ENCODE data around the gene HIGD2A.
A peak's percentile ranks its signal among the peaks of the same experiment; 100 is the strongest.

Gene HIGD2A

DNA sequence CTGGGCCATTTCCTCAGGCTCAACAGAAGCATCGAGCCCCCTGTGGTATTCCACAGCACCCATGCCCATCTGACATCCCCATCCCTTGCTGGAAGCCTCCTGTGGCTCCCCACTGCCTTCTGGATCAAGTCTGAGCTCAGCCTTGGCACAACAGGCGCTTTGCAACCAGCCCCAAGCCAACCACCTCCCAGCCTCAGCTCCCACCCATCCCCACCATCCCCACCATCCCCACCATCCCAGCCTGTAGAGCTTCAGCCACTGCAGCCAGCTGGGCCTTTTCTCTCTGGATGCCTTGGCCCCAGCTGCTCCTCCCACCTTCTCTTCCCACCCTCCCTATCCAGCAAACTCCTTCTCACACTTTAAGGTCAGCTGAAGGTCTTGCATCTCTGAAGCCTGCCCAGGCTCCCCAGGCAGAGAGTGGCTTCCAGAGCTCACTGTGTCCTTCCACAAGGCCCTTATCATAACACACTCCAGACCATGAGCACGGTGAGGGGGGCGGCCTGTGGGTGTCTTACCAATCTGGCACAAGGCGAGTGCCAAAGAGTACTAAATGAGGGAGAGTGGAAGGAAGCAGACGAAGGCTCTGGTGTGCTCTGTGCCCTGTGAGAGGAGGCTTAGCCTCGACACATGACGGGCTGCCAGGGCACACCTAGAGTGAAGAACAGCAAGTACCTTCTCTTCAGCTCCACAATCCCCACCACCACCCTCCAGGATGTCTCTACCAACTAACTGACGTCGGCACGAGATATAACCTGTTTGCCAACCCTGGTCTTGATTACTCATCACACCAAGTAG is 6.5 kb downstream of the HIGD2A start:
- peaks cover 20 to 63% of the 10 kb centered on the region in 2 donors for H3K36me3 ChIP-seq (ENCODE audit: control insufficient read depth in 1 of 2, insufficient read depth in 2 of 2, low read length in 2 of 2)
- H3K27me3 ChIP-seq (ENCODE audit: control insufficient read depth in 1 of 2, insufficient read depth in 2 of 2, low read length in 2 of 2), result no peaks in the 10 kb centered on the region
- no peaks in the 10 kb centered on the region for H3K9me3 ChIP-seq (ENCODE audit: control insufficient read depth in 1 of 2, low read length in 2 of 2)
- H3K4me1 ChIP-seq (ENCODE audit: control insufficient read depth in 1 of 2, insufficient read depth in 2 of 2, low read length in 2 of 2), result peaks cover 1 to 6% of the 10 kb centered on the region in 2 donors
- no peak overlapping the region for H3K9ac ChIP-seq (ENCODE audit: low read depth in 1 of 2, low read length in 2 of 2)
- H3K27ac ChIP-seq (ENCODE audit: low read depth, low read length), result no peak overlapping the region
- H3K4me3 ChIP-seq (ENCODE audit: low read depth in 1 of 2, low read length in 2 of 2), result no peak overlapping the region

DNA sequence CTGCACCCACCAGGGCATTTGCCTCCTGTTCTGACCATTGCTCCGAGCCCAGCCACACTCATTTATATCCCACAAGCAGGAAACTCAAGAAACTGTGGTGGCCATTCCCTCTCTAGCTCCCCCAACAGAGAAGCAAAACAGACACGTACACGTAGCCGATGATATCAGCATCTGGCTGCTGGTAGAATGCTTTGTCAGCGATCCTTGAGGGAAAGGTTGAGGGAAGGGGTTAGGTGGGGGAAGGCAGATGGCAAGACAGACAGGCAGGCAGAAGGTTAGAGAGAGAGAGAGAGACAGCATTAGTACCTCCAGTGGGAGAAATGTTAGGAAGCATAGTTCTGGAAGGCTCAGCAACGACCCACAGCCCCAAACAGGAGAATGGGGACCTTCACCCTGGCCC is 7.8 kb downstream of the HIGD2A start:
- Histone ChIP-seq H3K27ac (ENCODE audit: low read depth, low read length) (no peak overlapping the region), H3K4me3 (ENCODE audit: low read depth in 1 of 2, low read length in 2 of 2) (no peak overlapping the region)

DNA sequence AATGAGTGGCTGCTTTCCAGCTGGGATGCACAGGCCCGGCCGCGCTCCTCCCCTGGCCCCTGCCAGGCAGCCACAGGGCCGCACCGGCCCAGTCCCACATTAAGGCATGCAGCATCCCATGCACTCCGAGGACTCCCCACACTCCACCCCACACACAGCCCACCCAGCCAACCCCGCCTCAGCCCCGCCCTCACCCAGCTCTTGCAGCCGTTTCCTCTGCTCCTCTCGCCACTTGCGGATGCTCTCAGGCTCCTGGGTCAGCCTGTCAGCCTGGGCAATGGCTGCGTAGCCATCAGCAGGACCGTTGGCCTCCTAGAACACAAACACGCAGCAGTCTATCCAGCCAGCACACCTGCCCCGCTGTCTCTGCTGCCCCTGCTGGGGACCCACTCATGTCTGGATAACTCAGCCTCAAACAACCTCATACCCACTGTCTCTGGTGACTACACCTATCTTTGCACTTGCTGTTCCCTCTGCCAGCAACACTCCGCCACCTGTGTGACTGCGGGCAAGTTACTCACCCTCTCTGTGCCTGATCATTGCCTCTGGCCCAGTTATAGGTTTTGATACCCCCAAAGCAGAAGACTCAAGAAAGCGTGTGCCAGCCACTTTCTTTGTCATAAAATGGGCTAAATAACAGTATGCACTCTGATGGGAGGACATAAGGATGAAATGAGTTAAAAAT is 9.3 kb downstream of the HIGD2A start:
- Histone ChIP-seq H3K9ac (ENCODE audit: low read depth in 1 of 2, low read length in 2 of 2) (no peak overlapping the region), H3K36me3 (ENCODE audit: control insufficient read depth in 1 of 2, insufficient read depth in 2 of 2, low read length in 2 of 2) (peaks cover 12 to 40% of the 10 kb centered on the region in 2 donors), H3K4me3 (ENCODE audit: low read depth in 1 of 2, low read length in 2 of 2) (no peak overlapping the region), H3K27me3 (ENCODE audit: control insufficient read depth in 1 of 2, insufficient read depth in 2 of 2, low read length in 2 of 2) (no peaks in the 10 kb centered on the region), H3K27ac (ENCODE audit: low read depth, low read length) (no peak overlapping the region), H3K4me1 (ENCODE audit: control insufficient read depth in 1 of 2, insufficient read depth in 2 of 2, low read length in 2 of 2) (peaks cover 24 to 28% of the 10 kb centered on the region in 2 donors), H3K9me3 (ENCODE audit: control insufficient read depth in 1 of 2, low read length in 2 of 2) (no peaks in the 10 kb centered on the region)

More for the DNA sequence above, 7.8 kb downstream of the HIGD2A start:
- H3K9ac ChIP-seq (ENCODE audit: low read depth in 1 of 2, low read length in 2 of 2), result no peak overlapping the region
- H3K27me3 ChIP-seq (ENCODE audit: control insufficient read depth in 1 of 2, insufficient read depth in 2 of 2, low read length in 2 of 2), result no peaks in the 10 kb centered on the region
- H3K4me1 ChIP-seq (ENCODE audit: control insufficient read depth in 1 of 2, insufficient read depth in 2 of 2, low read length in 2 of 2), result peaks cover 14% of the 10 kb centered on the region in 2 donors
- H3K9me3 ChIP-seq (ENCODE audit: control insufficient read depth in 1 of 2, low read length in 2 of 2), result no peaks in the 10 kb centered on the region
- H3K36me3 ChIP-seq (ENCODE audit: control insufficient read depth in 1 of 2, insufficient read depth in 2 of 2, low read length in 2 of 2), result peaks cover 16 to 56% of the 10 kb centered on the region in 2 donors

DNA sequence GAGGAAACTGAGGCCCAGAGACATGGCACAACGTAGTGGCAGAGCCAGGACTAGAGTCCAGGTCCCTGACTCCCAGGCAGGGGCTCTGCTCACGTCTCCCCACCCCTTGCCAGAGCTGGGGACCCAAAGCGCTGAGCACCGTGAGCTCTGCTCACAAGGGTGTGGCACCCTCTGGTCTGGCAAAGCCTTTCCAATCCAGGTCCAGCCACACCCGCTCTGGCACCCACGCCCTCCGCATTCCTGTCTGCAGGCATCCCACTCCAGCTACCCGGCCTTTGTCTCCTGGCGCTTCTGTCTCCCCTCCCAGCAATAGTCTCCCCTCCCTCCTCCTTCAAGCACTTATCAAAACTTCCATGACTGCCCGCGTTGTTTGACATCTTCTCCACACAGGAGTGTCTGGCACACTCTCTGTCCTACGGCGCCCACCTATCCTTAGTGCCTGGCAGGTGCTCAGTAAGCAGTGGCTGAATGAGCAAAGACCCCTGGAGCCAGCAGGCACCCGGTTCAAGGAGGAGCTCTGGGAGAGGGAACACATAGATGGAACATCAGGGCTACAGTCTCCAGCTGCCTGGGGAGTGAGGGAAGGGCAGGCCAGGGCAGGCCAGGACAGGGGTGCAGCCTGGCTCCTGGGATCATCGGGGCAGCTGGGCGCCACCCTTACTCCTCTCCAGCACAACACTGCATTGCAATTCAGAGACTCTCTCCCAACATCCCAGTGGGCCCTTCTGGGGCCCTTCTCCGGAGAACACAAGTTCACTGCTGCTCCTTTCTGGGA is 12.0 kb downstream of the HIGD2A start:
- Histone ChIP-seq H3K27me3 (ENCODE audit: control insufficient read depth in 1 of 2, insufficient read depth in 2 of 2, low read length in 2 of 2) (no peaks in the 10 kb centered on the region), H3K9me3 (ENCODE audit: control insufficient read depth in 1 of 2, low read length in 2 of 2) (no peaks in the 10 kb centered on the region), H3K36me3 (ENCODE audit: control insufficient read depth in 1 of 2, insufficient read depth in 2 of 2, low read length in 2 of 2) (peaks cover 5 to 22% of the 10 kb centered on the region in 2 donors), H3K4me1 (ENCODE audit: control insufficient read depth in 1 of 2, insufficient read depth in 2 of 2, low read length in 2 of 2) (peaks cover 34 to 45% of the 10 kb centered on the region in 2 donors), H3K9ac (ENCODE audit: low read depth in 1 of 2, low read length in 2 of 2) (peak overlapping the region; percentile 48 to 55), H3K4me3 (ENCODE audit: low read depth in 1 of 2, low read length in 2 of 2) (peak overlapping the region in 1 of 2 donors; percentile 10), H3K27ac (ENCODE audit: low read depth, low read length) (peak overlapping the region; percentile 56)

DNA sequence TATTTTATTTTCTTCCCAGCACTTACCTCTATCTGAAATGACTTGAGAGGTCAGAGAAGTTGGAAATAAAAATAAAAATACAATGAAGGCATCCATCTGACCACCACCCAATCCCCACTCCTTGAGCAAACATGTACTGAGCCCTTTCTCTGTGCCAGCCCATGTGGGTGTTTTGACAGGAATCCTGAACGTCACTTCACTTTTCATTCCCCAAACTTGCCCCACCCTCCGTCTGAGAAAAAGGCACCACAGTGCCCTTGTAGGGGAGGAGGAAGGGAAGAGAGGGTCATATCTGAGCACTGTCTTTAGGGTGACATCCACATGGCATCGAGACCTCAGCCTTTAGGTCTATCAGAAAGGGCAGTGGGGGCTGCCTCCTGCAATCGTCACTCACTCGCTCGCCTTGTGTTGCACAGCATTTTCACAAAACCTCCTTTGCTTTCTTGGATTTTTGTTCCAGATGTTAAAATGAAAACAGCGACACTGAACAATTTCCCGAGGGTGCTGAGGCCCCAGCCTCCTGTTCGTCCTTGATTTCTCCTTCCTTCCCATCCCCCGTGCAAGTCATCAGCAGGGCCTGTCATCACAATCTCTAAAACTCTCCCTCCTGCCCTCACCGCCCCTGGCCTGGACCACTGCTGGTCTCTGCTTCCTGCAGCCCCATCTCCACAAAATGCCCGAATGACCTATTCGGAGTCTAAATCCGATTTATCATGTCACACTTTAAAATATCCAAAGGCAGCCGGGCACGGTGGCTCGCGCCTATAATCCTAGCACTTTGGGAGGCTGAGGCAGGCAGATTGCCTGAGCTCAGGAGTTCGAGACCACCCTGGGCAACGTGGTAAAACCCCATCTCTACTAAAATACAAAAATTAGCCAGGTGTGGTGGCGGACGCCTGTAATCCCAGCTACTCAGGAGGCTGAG is 13.0 kb downstream of the HIGD2A start:
- Histone ChIP-seq H3K27me3 (ENCODE audit: control insufficient read depth in 1 of 2, insufficient read depth in 2 of 2, low read length in 2 of 2) (no peaks in the 10 kb centered on the region), H3K4me3 (ENCODE audit: low read depth in 1 of 2, low read length in 2 of 2) (peak overlapping the region in 1 of 2 donors; percentile 10), H3K36me3 (ENCODE audit: control insufficient read depth in 1 of 2, insufficient read depth in 2 of 2, low read length in 2 of 2) (peaks cover 8 to 25% of the 10 kb centered on the region in 2 donors), H3K4me1 (ENCODE audit: control insufficient read depth in 1 of 2, insufficient read depth in 2 of 2, low read length in 2 of 2) (peaks cover 44 to 55% of the 10 kb centered on the region in 2 donors), H3K9ac (ENCODE audit: low read depth in 1 of 2, low read length in 2 of 2) (peak overlapping the region in 1 of 2 donors; percentile 48), H3K9me3 (ENCODE audit: control insufficient read depth in 1 of 2, low read length in 2 of 2) (no peaks in the 10 kb centered on the region), H3K27ac (ENCODE audit: low read depth, low read length) (peak overlapping the region; percentile 56)

DNA sequence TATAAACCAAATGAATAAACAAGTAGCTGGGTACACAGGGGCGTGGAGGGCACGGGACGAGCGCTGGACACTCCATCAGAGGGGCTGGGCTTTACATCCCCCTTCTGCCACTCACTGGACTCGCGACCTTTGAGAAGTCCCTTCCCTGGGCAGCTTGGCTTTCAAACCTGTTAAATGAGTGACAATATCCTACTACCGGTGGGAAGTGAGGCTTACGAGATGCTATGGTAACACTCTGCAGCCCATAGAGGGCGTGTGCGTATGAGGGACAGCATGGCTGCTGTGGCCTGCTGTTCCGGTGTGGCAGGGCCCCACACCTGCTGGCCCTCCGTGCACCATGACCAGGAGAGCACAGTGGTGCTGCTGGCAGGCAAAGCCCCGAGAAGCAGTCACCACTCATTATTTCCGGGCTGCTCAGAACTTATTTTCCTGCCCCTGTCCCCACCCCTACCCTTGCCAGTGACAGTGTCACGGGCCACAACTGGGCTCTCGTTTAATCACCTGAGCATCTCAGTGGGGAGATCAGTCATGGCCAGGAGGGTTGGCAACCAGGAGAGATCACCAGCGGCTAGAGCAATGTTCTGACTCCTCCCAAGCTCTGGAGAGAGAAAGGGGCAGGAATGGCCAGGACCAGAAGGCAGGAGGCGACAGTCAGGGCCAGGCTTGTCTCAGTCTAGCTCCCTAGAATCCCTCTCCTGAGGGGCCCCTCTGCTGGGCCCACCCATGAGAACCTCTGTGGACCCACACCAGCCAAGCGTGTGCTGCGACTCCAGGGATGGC is 17.3 kb downstream of the HIGD2A start:
- H3K4me1 ChIP-seq (ENCODE audit: control insufficient read depth in 1 of 2, insufficient read depth in 2 of 2, low read length in 2 of 2), result peaks cover 41 to 57% of the 10 kb centered on the region in 2 donors
- no peaks in the 10 kb centered on the region for H3K27me3 ChIP-seq (ENCODE audit: control insufficient read depth in 1 of 2, insufficient read depth in 2 of 2, low read length in 2 of 2)
- H3K9me3 ChIP-seq (ENCODE audit: control insufficient read depth in 1 of 2, low read length in 2 of 2), result no peaks in the 10 kb centered on the region
- no peak overlapping the region for H3K4me3 ChIP-seq (ENCODE audit: low read depth in 1 of 2, low read length in 2 of 2)
- H3K36me3 ChIP-seq (ENCODE audit: control insufficient read depth in 1 of 2, insufficient read depth in 2 of 2, low read length in 2 of 2), result peaks cover 23 to 40% of the 10 kb centered on the region in 2 donors
- no peak overlapping the region for H3K9ac ChIP-seq (ENCODE audit: low read depth in 1 of 2, low read length in 2 of 2)
- H3K27ac ChIP-seq (ENCODE audit: low read depth, low read length), result no peak overlapping the region

DNA sequence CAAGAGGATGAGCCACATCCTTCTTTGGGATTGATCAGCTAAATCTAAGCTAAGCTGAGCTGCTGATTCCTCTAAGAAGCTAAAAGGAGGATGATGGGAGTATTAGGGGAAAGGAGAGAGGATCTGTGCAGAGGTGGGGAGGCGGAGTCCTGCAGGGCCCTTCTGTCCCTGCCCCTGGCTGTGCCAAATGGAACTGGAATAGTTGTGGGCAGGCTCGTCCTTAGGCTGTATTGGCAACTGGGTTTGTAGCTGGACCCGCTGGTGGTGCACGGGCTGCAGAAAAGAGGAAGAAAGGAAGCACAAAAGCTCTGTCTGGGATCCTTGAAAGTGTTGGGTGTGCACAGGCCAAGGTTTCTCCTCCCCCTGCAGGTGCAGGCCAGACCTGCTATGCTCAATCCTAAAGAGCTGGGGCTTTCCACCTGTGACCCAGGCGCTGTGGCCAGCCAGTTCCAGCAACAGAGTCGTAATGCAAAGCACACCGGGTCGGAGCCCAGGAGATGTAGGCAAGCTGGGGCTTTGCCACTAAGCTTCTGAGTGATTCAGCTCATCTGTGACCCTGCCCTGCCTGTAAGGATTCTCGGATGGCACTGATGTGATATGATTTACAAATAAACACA is 18.0 kb downstream of the HIGD2A start:
- H3K9ac ChIP-seq (ENCODE audit: low read depth in 1 of 2, low read length in 2 of 2), result peak overlapping the region in 1 of 2 donors; percentile 32
- H3K36me3 ChIP-seq (ENCODE audit: control insufficient read depth in 1 of 2, insufficient read depth in 2 of 2, low read length in 2 of 2), result peaks cover 23 to 42% of the 10 kb centered on the region in 2 donors
- H3K27me3 ChIP-seq (ENCODE audit: control insufficient read depth in 1 of 2, insufficient read depth in 2 of 2, low read length in 2 of 2), result no peaks in the 10 kb centered on the region
- H3K9me3 ChIP-seq (ENCODE audit: control insufficient read depth in 1 of 2, low read length in 2 of 2), result no peaks in the 10 kb centered on the region
- no peak overlapping the region for H3K27ac ChIP-seq (ENCODE audit: low read depth, low read length)
- H3K4me1 ChIP-seq (ENCODE audit: control insufficient read depth in 1 of 2, insufficient read depth in 2 of 2, low read length in 2 of 2), result peaks cover 38 to 56% of the 10 kb centered on the region in 2 donors
- H3K4me3 ChIP-seq (ENCODE audit: low read depth in 1 of 2, low read length in 2 of 2), result no peak overlapping the region

DNA sequence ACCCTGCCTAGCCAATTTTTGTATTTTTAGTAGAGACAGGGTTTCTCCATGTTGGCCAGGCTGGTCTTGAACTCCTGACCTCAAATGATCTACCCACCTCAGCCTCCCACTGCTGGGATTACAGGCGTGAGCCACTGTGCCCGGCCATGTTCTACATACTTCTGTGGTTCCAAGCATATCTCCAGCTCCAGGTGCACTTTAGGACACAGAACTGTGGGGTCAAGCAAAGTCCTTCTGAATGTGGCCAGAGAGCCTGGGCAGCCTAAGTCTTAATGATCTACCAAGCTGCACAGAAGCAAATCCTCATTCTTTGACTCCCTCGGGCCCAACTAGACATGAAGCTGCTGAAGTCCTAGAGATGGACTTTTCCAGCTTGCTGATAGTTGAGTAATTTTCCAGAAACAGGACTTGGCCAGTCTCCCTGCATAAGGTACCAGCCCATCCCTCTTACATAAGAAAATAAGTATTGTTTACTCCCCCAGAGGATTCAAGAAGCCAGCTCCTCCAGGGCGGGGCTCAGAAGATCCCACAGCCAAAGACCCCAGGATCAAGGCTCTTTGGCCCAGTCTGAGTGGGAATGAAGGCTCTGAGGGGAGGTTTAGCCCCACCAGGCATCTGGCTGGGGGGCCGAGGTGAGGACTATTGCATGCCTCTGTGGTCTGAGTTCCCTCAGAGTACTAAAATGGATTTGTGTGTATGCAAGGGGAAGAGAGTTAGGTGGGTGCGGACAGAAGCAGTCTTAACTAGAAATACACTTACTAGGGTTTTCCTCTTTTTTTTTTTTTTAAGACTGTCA is 19.1 kb downstream of the HIGD2A start:
- Histone ChIP-seq H3K36me3 (ENCODE audit: control insufficient read depth in 1 of 2, insufficient read depth in 2 of 2, low read length in 2 of 2) (peaks cover 27 to 45% of the 10 kb centered on the region in 2 donors), H3K4me3 (ENCODE audit: low read depth in 1 of 2, low read length in 2 of 2) (no peak overlapping the region), H3K4me1 (ENCODE audit: control insufficient read depth in 1 of 2, insufficient read depth in 2 of 2, low read length in 2 of 2) (peaks cover 32 to 52% of the 10 kb centered on the region in 2 donors), H3K9ac (ENCODE audit: low read depth in 1 of 2, low read length in 2 of 2) (no peak overlapping the region), H3K9me3 (ENCODE audit: control insufficient read depth in 1 of 2, low read length in 2 of 2) (no peaks in the 10 kb centered on the region), H3K27me3 (ENCODE audit: control insufficient read depth in 1 of 2, insufficient read depth in 2 of 2, low read length in 2 of 2) (no peaks in the 10 kb centered on the region), H3K27ac (ENCODE audit: low read depth, low read length) (no peak overlapping the region)
